ENCODE results near the gene CRAMP1. TPM values are rescaled to one million over a fixed set of nuclear protein-coding genes. Genes with fewer than 3 reads are reported as not detected.

Gene CRAMP1
- total RNA-seq, 1 donor from 2014 or later = 11.7 TPM

DNA sequence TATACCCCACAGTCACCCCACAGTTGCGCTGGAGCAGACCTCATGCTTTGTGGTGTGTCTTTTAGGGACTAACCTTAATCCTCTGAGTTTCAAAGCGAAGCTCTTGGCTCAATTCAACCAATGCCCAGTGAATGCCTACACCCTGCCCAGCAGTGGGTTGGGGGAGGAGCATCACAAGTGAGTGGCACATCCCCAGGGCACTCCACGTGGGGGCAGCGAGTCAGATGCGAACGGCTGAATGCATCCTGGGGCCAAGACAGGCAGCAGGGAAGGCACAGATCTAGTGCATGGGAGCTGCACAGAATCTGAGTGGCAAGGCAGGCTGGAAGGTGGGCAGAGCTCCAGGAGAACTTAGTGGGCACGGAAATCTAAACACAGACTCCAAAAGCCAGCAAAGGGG lies 39.5 kb upstream of the CRAMP1 start:
- Histone ChIP-seq H3F3A (ENCODE audit: low read depth) (no peaks in the 10 kb centered on the region), H3K4me1 (no peaks in the 10 kb centered on the region), H3K36me3 (no peaks in the 10 kb centered on the region), H3K4me3 (no peak overlapping the region), H3K9me3 (ENCODE audit: low read depth) (no peaks in the 10 kb centered on the region), H3K4me2 (no peak overlapping the region), H3K27ac (no peak overlapping the region), H3K27me3 (no peaks in the 10 kb centered on the region), H3K9ac (no peak overlapping the region), H3K79me2 (ENCODE audit: low read depth) (no peaks in the 10 kb centered on the region), H4K20me1 (ENCODE audit: low read depth) (no peaks in the 10 kb centered on the region), H2AFZ (replicated peaks) (no peak overlapping the region)
- Mint-ChIP-seq H3K4me3 (no peak overlapping the region), H3K36me3 (peaks cover 17% of the 10 kb centered on the region), H3K4me1 (no peaks in the 10 kb centered on the region), H3K9me3 (no peaks in the 10 kb centered on the region), H3K27me3 (ENCODE audit: insufficient read depth, low read depth) (no peaks in the 10 kb centered on the region), H3K27ac (no peak overlapping the region)
- TF ChIP-seq EZH2phosphoT487 (IDR thresholded peaks at IDR 0.05) = no peak
- no peak for TF ChIP-seq EZH2 (IDR thresholded peaks at IDR 0.05)
- TF ChIP-seq, protein P1, sequence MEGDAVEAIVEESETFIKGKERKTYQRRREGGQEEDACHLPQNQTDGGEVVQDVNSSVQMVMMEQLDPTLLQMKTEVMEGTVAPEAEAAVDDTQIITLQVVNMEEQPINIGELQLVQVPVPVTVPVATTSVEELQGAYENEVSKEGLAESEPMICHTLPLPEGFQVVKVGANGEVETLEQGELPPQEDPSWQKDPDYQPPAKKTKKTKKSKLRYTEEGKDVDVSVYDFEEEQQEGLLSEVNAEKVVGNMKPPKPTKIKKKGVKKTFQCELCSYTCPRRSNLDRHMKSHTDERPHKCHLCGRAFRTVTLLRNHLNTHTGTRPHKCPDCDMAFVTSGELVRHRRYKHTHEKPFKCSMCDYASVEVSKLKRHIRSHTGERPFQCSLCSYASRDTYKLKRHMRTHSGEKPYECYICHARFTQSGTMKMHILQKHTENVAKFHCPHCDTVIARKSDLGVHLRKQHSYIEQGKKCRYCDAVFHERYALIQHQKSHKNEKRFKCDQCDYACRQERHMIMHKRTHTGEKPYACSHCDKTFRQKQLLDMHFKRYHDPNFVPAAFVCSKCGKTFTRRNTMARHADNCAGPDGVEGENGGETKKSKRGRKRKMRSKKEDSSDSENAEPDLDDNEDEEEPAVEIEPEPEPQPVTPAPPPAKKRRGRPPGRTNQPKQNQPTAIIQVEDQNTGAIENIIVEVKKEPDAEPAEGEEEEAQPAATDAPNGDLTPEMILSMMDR (IDR thresholded peaks at IDR 0.05) = no peak
- DNase-seq (ENCODE audit: low spot score) = no peak

- no peak overlapping the region for H3K9ac ChIP-seq
- Mint-ChIP-seq H3K36me3 (peaks cover 17% of the 10 kb centered on the region), H3K4me3 (no peak overlapping the region), H3K27ac (no peak overlapping the region), H3K4me1 (no peaks in the 10 kb centered on the region), H3K27me3 (ENCODE audit: insufficient read depth, low read depth) (no peaks in the 10 kb centered on the region), H3K9me3 (no peaks in the 10 kb centered on the region)
- no peaks in the 10 kb centered on the region for H3K4me1 ChIP-seq
- no peaks in the 10 kb centered on the region for H3K27me3 ChIP-seq
- H3K79me2 ChIP-seq (ENCODE audit: low read depth) = no peaks in the 10 kb centered on the region
- H3K9me3 ChIP-seq (ENCODE audit: low read depth) = no peaks in the 10 kb centered on the region
- TF ChIP-seq EZH2phosphoT487 (IDR thresholded peaks at IDR 0.05) (no peak), EZH2 (IDR thresholded peaks at IDR 0.05) (no peak)
- TF ChIP-seq, protein P1 (IDR thresholded peaks at IDR 0.05) = no peak
- DNase-seq (ENCODE audit: low spot score) = no peak
- H3K36me3 ChIP-seq = no peaks in the 10 kb centered on the region
- no peak overlapping the region for H3K27ac ChIP-seq
- H3K4me2 ChIP-seq = no peak overlapping the region
- no peaks in the 10 kb centered on the region for H4K20me1 ChIP-seq (ENCODE audit: low read depth)
- H3K4me3 ChIP-seq = no peak overlapping the region
- no peaks in the 10 kb centered on the region for H3F3A ChIP-seq (ENCODE audit: low read depth)
- H2AFZ ChIP-seq (replicated peaks) = no peak overlapping the region
Observed at GRCh38 chr16:1573301-1573700, 38.9 kb upstream of the CRAMP1 start.

- Histone ChIP-seq H3K79me2 (ENCODE audit: low read depth) (no peaks in the 10 kb centered on the region), H3K4me2 (no peak overlapping the region), H4K20me1 (ENCODE audit: low read depth) (no peaks in the 10 kb centered on the region), H3K4me3 (no peak overlapping the region), H3F3A (ENCODE audit: low read depth) (no peaks in the 10 kb centered on the region), H3K4me1 (no peaks in the 10 kb centered on the region), H3K9me3 (ENCODE audit: low read depth) (no peaks in the 10 kb centered on the region), H3K27me3 (no peaks in the 10 kb centered on the region), H2AFZ (replicated peaks) (no peak overlapping the region), H3K27ac (no peak overlapping the region), H3K36me3 (no peaks in the 10 kb centered on the region), H3K9ac (no peak overlapping the region)
- H3K4me3 Mint-ChIP-seq = no peak overlapping the region
- DNase-seq (ENCODE audit: low spot score) = no peak
- TF ChIP-seq, protein P1 (IDR thresholded peaks at IDR 0.05) = no peak
- TF ChIP-seq EZH2 (IDR thresholded peaks at IDR 0.05) (no peak), EZH2phosphoT487 (IDR thresholded peaks at IDR 0.05) (no peak)
- H3K9me3 Mint-ChIP-seq = no peaks in the 10 kb centered on the region
- H3K4me1 Mint-ChIP-seq = no peaks in the 10 kb centered on the region
- H3K36me3 Mint-ChIP-seq = peaks cover 23% of the 10 kb centered on the region
- no peak overlapping the region for H3K27ac Mint-ChIP-seq
- H3K27me3 Mint-ChIP-seq (ENCODE audit: insufficient read depth, low read depth) = no peaks in the 10 kb centered on the region
Observed at GRCh38 chr16:1575578-1575977, 36.6 kb upstream of the CRAMP1 start.

Measured in neural progenitor cell (in vitro differentiated cells).